HUES64 (cell line): Measurements from ENCODE around the gene FGD4.

Experiments used
- H3K27ac ChIP-seq: 2 replicates; pipeline ENCODE4 v1.7.0; 2013; ENCODE audit warnings: low read depth, low read length, inconsistent platforms
- H3K27me3 ChIP-seq: 2 replicates; pipeline ENCODE4 v1.6.1; 2013; ENCODE audit warnings: mild to moderate bottlenecking, low read length; ENCODE audit not compliant: insufficient read depth
- H3K36me3 ChIP-seq: 2 replicates; pipeline ENCODE4 v1.6.1; 2013; ENCODE audit warnings: mild to moderate bottlenecking, low read length; ENCODE audit not compliant: insufficient read depth
- H3K4me1 ChIP-seq: 2 replicates; pipeline ENCODE4 v1.6.1; 2013; ENCODE audit warnings: mild to moderate bottlenecking, low read length, moderate library complexity; ENCODE audit not compliant: insufficient read depth
- H3K4me3 ChIP-seq: 2 replicates; pipeline ENCODE4 v1.5.1; 2013; ENCODE audit warnings: mild to moderate bottlenecking, low read length, moderate library complexity
- H3K9ac ChIP-seq: 2 replicates; pipeline ENCODE4 v1.6.1; 2013; ENCODE audit warnings: mild to moderate bottlenecking, low read depth, low read length
- H3K9me3 ChIP-seq: 2 replicates; pipeline ENCODE4 v1.6.1; 2013; ENCODE audit warnings: low read depth, low read length; ENCODE audit not compliant: insufficient read depth
- WGBS: fragments of 150-250, 120-280 bp; methylation state at CpG from one replicate; pipeline ENCODE4 v1.1.7; 2013; ENCODE audit warnings: missing lambda C conversion rate; 5-methylcytosine and 5-hydroxymethylcytosine counted together

Gene FGD4

DNA sequence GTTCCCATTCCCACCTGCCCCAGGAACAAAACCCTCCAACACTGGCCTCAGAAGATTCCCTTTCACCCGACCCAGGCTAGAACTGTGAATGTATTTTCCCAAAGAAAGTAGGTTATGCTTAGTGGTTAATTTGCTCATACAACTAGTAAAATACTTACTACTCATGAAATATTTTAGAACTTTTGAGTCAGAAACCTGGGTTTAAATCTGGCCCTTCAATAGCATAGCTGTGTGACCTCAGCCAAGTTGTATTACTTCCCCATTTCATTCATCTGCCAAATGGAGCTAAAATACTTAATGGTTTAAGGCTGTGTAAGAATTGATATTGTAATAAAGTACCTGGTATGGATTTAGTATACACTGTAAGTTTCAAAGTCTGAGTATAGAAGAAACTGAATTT, 210.6 kb downstream of the FGD4 start:
- H3K9ac ChIP-seq: no peak overlapping the region
- H3K4me1 ChIP-seq: peaks cover 4% of the 10 kb centered on the region; the same call in 1 of the 2 replicates
- WGBS: no CpG with 5 or more reads among the region's 1 CpG
- H3K27ac ChIP-seq: no peak overlapping the region
- no peaks in the 10 kb centered on the region for H3K9me3 ChIP-seq
- peaks cover 94% of the 10 kb centered on the region for H3K36me3 ChIP-seq
- no peaks in the 10 kb centered on the region for H3K27me3 ChIP-seq
- H3K4me3 ChIP-seq: no peak overlapping the region

DNA sequence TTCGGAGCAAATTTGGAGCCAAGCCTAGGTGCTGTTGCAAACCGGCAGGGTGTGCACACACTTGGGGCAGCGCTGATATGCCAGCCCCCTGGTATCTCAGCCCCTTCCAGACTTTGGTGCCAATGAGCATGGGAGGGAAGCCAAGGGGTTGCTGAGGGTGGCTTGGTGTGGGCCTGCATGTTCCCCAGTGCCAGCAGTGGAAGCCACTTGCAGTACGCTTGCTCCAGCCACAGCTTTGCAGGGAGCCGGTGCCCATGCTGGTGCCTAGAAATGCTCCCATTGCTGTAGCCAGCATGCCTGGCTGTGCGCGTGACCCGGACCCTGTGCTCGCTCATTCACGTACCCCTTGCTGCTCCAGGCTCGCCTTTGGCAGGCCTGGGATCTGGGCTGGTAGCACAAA, 212.6 kb downstream of the FGD4 start:
- no peak overlapping the region for H3K27ac ChIP-seq
- no peaks in the 10 kb centered on the region for H3K9me3 ChIP-seq
- 96% methylated on average over 11 of the region's 11 CpGs for WGBS
- no peak overlapping the region for H3K9ac ChIP-seq
- no peaks in the 10 kb centered on the region for H3K4me1 ChIP-seq
- H3K4me3 ChIP-seq: no peak overlapping the region
- no peaks in the 10 kb centered on the region for H3K27me3 ChIP-seq
- peaks cover 95% of the 10 kb centered on the region for H3K36me3 ChIP-seq

DNA sequence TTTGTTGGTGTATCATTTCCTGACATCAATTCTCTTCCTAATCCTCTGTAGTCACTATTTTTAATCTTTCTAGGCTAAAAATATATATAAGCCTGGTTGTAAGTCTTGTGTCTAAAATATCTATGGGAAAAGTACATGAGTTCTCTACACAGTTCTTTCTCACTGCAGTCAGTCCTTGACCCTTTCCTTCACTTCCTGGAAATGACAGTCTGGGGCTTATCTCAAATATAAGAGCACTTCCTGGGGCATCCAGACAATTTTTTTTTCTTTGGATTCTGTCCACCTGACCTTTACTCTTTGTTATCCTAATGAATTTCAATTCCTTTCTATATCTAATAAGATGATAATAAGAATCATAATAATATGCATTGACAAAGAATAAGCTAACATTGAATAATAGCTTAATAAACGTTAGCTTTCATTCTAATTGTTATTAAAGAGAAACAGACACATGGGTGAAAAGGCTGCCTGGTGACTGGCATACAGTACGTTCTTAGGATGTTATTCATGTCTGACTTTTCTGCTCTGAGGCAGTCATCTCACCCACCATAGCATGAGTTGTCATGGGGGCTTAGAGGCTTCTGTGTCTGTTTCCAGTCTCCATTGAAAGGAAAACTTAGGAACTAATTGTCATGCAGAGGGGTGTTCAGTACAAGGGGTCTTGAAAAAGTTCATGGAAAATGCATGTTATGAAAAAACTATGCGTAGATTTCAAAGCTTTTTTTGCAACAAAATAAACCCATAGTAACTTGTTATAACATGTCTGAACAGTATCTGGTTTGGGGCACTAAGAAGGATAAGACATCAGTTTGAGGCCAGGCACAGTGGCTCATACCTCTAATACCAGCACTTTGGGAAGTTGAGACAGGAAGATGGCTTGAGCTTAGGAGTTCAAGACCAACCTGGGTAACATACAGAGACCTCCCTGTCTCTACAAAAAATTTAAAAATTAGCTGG, 213.6 kb downstream of the FGD4 start:
- peaks cover 95% of the 10 kb centered on the region for H3K36me3 ChIP-seq
- H3K9ac ChIP-seq: no peak overlapping the region
- H3K4me1 ChIP-seq: no peaks in the 10 kb centered on the region
- no peaks in the 10 kb centered on the region for H3K27me3 ChIP-seq
- no peak overlapping the region for H3K27ac ChIP-seq
- H3K4me3 ChIP-seq: no peak overlapping the region
- WGBS: 100% methylated on average over 1 of the region's 3 CpGs
- no peaks in the 10 kb centered on the region for H3K9me3 ChIP-seq

DNA sequence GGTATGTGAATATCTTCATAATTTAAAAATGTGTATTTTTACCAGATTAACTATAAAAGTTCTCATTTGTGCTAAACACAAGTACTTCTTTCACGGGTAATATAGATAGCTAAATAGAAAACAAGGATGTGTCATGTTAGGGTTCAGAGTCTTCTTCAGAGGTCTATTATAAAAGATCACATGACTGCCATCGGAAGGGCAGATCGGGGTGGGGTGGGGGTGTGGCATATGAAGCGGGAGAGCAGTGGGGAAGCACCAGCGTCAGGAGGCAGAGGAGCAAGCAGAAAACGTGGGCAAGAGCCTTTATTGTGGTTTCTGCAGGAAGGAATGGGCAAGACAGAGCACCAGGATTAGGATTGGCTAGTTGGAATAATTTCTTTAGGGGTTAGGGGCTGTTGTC, 216.1 kb downstream of the FGD4 start:
- H3K4me3 ChIP-seq: no peak overlapping the region
- H3K27me3 ChIP-seq: no peaks in the 10 kb centered on the region
- 81% methylated on average over 6 of the region's 6 CpGs for WGBS
- H3K9me3 ChIP-seq: no peaks in the 10 kb centered on the region
- H3K9ac ChIP-seq: no peak overlapping the region
- H3K27ac ChIP-seq: no peak overlapping the region
- H3K36me3 ChIP-seq: peaks cover 93% of the 10 kb centered on the region
- H3K4me1 ChIP-seq: no peaks in the 10 kb centered on the region

DNA sequence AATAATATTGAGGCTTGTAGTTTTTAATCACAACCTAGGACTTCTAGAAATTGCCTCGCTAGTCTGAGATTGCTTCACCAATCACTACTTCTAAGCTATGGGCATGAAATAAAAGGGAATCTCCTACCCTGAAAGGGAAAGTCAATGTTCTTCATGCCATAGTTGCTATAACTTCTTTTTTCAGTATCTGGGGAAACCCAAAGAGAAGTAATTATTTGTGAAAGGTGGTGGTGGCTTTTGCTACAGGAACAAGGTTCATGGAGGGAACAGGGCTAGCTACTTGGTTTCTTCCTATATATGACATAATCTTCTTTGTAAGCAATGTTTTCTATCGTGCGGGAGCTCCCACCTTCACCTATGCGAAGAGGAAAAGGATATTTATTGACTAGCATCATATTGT, 218.2 kb downstream of the FGD4 start:
- 100% methylated on average over 1 of the region's 4 CpGs for WGBS
- Histone ChIP-seq H3K27me3 (no peaks in the 10 kb centered on the region), H3K27ac (no peak overlapping the region), H3K36me3 (peaks cover 90% of the 10 kb centered on the region), H3K4me3 (no peak overlapping the region), H3K4me1 (no peaks in the 10 kb centered on the region), H3K9ac (no peak overlapping the region), H3K9me3 (no peaks in the 10 kb centered on the region)

DNA sequence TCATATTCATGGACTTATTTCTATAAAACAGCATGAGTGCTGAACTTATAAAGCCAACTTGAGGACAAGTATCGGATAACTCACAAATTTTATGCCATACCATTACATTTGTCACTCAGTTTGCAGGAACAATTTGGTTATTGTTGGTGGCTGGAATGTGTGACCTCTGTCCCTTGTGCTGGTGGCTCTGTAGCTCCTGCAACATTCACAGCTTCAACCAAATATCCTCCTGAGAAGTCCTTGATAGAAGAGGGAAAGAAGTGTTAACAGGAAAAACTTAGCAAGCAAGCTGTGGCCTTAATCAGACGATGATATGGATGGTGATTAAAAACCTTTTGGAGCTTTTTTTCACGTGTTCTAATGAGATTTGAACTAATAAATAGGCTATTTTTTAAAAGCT, 218.8 kb downstream of the FGD4 start:
- Histone ChIP-seq H3K27ac (no peak overlapping the region), H3K4me1 (no peaks in the 10 kb centered on the region), H3K4me3 (no peak overlapping the region), H3K9ac (no peak overlapping the region), H3K9me3 (no peaks in the 10 kb centered on the region), H3K27me3 (no peaks in the 10 kb centered on the region), H3K36me3 (peaks cover 89% of the 10 kb centered on the region)
- 91% methylated on average over 3 of the region's 3 CpGs for WGBS

DNA sequence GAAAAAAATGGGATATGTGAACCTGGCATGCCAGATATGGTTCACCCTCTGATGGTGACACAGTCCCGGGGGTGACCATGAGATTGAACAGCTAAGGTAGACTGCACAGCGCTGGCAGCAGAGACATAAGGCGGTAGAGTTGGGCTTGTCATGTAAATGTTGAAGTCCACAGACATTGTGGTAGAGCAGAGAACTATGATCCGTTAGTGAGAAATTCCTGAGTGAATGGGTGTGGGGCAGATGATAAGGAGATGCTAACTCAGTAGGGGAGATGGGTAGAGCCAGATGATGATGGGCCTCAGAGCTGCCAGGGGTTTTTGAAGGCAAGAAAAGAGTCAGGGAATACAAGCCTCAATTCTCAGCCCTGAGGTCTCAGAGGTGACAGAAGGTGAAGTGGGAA, 228.6 kb downstream of the FGD4 start:
- Histone ChIP-seq H3K9ac (no peak overlapping the region), H3K27ac (no peak overlapping the region), H3K36me3 (peaks cover 88% of the 10 kb centered on the region), H3K9me3 (no peaks in the 10 kb centered on the region), H3K27me3 (no peaks in the 10 kb centered on the region), H3K4me3 (no peak overlapping the region), H3K4me1 (no peaks in the 10 kb centered on the region)
- WGBS: 91% methylated on average over 4 of the region's 4 CpGs

DNA sequence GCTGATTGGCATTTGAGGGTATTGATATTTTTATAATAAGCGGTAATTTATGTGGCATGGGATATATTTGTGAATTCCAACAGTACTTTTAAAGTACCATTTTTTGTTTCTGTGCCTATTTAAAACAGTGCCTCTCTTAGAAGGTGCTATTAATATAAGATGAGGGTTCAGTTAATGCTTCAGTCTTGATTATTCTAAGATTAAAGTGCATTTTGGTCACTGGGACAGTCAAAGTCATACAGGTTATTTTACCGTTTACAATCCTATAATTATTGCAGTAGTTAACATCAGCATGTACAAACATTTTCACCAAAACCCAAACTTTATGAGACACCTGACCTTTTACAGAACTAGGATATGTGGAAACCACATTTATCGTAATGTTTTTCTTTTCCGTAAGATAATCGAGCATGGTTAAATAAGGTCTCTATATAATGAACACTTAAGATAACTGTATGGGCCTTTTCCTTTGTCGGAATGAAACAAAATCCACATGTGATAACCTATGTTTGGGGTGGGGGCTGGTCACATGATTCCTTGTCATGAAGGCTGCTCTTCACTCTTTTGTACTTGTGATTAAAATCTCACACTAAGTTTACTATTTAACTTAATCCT, 242.0 kb downstream of the FGD4 start:
- Histone ChIP-seq H3K27me3 (no peaks in the 10 kb centered on the region), H3K36me3 (peaks cover 81% of the 10 kb centered on the region), H3K4me3 (no peak overlapping the region), H3K27ac (no peak overlapping the region), H3K4me1 (no peaks in the 10 kb centered on the region), H3K9ac (no peak overlapping the region), H3K9me3 (no peaks in the 10 kb centered on the region; the same call in 1 of the 2 replicates)
- WGBS: 93% methylated on average over 6 of the region's 6 CpGs

DNA sequence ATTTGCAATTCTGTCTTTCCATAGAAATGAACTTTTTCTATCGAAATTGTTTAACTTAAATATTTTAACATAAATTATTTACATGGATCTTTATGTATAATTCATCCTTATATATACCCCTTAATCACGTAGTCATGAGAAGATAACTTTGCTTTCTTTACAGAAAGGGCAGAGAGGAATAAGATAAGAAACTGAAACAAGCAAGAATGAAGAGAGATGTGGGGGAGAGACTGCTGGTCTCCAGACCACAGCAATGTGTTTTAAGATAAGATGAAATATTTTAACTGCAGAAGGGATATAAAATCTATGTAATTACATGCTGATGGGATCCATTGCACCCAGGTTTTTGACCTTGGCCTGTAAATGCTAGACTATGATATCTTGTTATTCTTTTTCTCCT, 245.1 kb downstream of the FGD4 start:
- Histone ChIP-seq H3K9me3 (no peaks in the 10 kb centered on the region), H3K4me3 (no peak overlapping the region), H3K4me1 (no peaks in the 10 kb centered on the region), H3K36me3 (peaks cover 57% of the 10 kb centered on the region), H3K27me3 (no peaks in the 10 kb centered on the region), H3K9ac (no peak overlapping the region), H3K27ac (no peak overlapping the region)
- 100% methylated on average over 1 of the region's 2 CpGs for WGBS

DNA sequence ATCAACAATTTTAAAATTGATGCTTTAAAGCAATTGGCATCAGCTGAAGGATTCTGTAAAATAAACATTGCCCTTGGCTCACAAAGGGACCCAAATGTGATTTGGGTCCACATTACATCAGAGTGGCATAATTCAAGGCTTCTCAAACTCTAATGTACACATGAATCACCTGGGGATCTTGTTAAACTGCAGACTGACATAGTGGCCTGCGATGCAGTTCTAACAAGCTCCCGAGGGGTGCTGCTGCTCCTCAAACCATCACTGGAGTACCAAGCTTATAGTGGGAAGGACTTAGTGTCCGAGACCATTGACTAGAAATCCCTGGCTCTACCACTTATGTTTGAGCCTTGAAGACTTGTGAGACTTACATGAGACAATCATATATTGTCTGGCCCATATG, 247.9 kb downstream of the FGD4 start:
- H3K9ac ChIP-seq: no peak overlapping the region
- H3K27ac ChIP-seq: no peak overlapping the region
- no peak overlapping the region for H3K4me3 ChIP-seq
- no peaks in the 10 kb centered on the region for H3K9me3 ChIP-seq
- no peaks in the 10 kb centered on the region for H3K27me3 ChIP-seq
- WGBS: 99% methylated on average over 3 of the region's 3 CpGs
- peaks cover 29% of the 10 kb centered on the region for H3K36me3 ChIP-seq
- no peaks in the 10 kb centered on the region for H3K4me1 ChIP-seq

DNA sequence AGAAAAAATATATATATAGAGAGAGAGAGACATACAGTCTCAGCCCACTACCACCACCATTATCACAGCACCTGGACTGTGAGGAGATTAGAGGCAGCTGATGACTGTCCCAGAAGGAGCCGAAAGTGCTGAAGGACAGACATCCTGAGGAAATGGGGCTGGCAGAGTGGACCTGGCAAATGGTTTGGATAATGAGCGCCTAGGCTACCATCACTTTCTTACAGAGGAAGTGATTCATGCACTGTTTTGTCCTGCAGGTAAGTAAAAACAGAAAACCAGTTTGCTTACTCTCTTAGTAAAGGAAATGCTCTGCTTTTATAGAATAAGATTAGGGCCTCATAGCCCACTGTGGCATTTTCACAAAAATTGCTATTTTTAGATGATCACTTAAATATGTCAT, 251.2 kb downstream of the FGD4 start:
- Histone ChIP-seq H3K36me3 (no peaks in the 10 kb centered on the region; the same call in 1 of the 2 replicates), H3K27ac (no peak overlapping the region), H3K4me1 (no peaks in the 10 kb centered on the region), H3K4me3 (no peak overlapping the region), H3K27me3 (no peaks in the 10 kb centered on the region), H3K9ac (no peak overlapping the region), H3K9me3 (no peaks in the 10 kb centered on the region)
- WGBS: 47% methylated on average over 2 of the region's 2 CpGs
